HCT116 (cell line): Measurements from ENCODE around the gene PHACTR1. TPM values are rescaled to one million over a fixed set of nuclear protein-coding genes. Genes with fewer than 3 reads are reported as not detected.

Source experiments
- ATAC-seq: fragments of 200-7000 bp; cut with Tn5 transposase; 2 replicates; pipeline ENCODE4 v1.9.1; 2020; ENCODE audit warnings: mild to moderate bottlenecking, moderate library complexity
- BruUV-seq: library from RNA; stranded (reverse); fragments of 400-500 nt; replicated peaks from 2 replicates; lab custom pipeline; 2021; lab: Mats Ljungman, UMichigan
- CTCF ChIA-PET: fragments of 300-600 bp; sonication (Branson Sonifier 250); formaldehyde crosslinking; loops from one replicate; lab custom pipeline; 2021; ENCODE audit warnings: antibody characterized with exemption; lab: Charles Lee
- POLR2A ChIA-PET: fragments of 300-600, 350-600 bp; sonication (Branson Sonifier 250); formaldehyde crosslinking; loops from one replicate; lab custom pipeline; 2021; ENCODE audit warnings: antibody characterized with exemption; lab: Charles Lee
- RAD21 ChIA-PET, 2 experiments: fragments of 300-600 bp; sonication (Branson Sonifier 250); formaldehyde crosslinking; loops; one replicate each; lab custom pipeline; 2023; ENCODE audit warnings: low total read pairs in 2 of 2; ENCODE audit not compliant: uncharacterized antibody in 2 of 2, unreplicated experiment in 2 of 2, low non-redundant PET in 1 of 2; lab: Charles Lee
- DNase-seq: peaks from one replicate; pipeline ENCODE4 v3.0.0-alpha.2; 2010; ENCODE audit warnings: low read depth, low spot score
- H2AFZ ChIP-seq: fragments of 200-600 bp; shearing (Covaris generic), sonication (generic); 2 replicates; pipeline ENCODE4 v1.6.1; 2017; ENCODE audit warnings: low read depth, mixed run types, mixed read lengths, antibody characterized with exemption, low read length; ENCODE audit not compliant: poor library complexity, severe bottlenecking
- H3K27ac ChIP-seq: 2 replicates; pipeline ENCODE4 v1.5.1; 2012; ENCODE audit warnings: low read depth, low read length
- H3K27me3 ChIP-seq: fragments of 200-600 bp; sonication (generic); 2 replicates; pipeline ENCODE4 v1.6.1; 2016; ENCODE audit warnings: mixed run types, low read length, mixed read lengths; ENCODE audit not compliant: insufficient read depth
- H3K36me3 ChIP-seq, 2 experiments: fragments of 200-500 bp in 1 of 2; fragments of 200-600 bp in 1 of 2; sonication (Bioruptor generic) in 1 of 2; sonication (generic) in 1 of 2; 2 replicates each; pipeline versions ENCODE4 v1.5.1 to v1.6.1; 2014 to 2016; ENCODE audit warnings: low read length in 2 of 2, inconsistent platforms in 1 of 2, mixed read lengths in 1 of 2, mixed run types in 1 of 2; ENCODE audit not compliant: insufficient read depth in 2 of 2, control insufficient read depth in 1 of 2
- H3K4me1 ChIP-seq, 2 experiments: fragments of 200-600 bp in 1 of 2; sonication (generic) in 1 of 2; 2 replicates each; pipeline versions ENCODE4 v1.5.1 to v1.6.1; 2012 to 2017; ENCODE audit warnings: low read length in 2 of 2, inconsistent platforms in 1 of 2, mild to moderate bottlenecking in 1 of 2, mixed read lengths in 1 of 2, mixed run types in 1 of 2, moderate library complexity in 1 of 2; ENCODE audit not compliant: insufficient read depth in 2 of 2, control insufficient read depth in 1 of 2
- H3K4me2 ChIP-seq: fragments of 200-600 bp; sonication (generic); 2 replicates; pipeline ENCODE4 v1.6.1; 2017; ENCODE audit warnings: mixed run types, low read length, mixed read lengths
- H3K4me3 ChIP-seq, 2 experiments: fragments of 200-600 bp in 1 of 2; sonication (generic) in 1 of 2; replicated peaks in 1 of 2; 2 replicates each; pipeline ENCODE4 v1.5.1; 2011 to 2016; ENCODE audit warnings: low read length in 2 of 2, control low read depth in 1 of 2, low read depth in 1 of 2, mild to moderate bottlenecking in 1 of 2, mixed read lengths in 1 of 2, mixed run types in 1 of 2
- H3K79me2 ChIP-seq: fragments of 200-600 bp; sonication (generic); 2 replicates; pipeline ENCODE4 v1.6.1; 2017; ENCODE audit warnings: mild to moderate bottlenecking, mixed run types, low read length, moderate library complexity, mixed read lengths; ENCODE audit not compliant: insufficient read depth
- H3K9ac ChIP-seq: fragments of 200-600 bp; sonication (generic); 2 replicates; pipeline ENCODE4 v1.6.1; 2016; ENCODE audit warnings: low read length, mixed read lengths
- H3K9me2 ChIP-seq: fragments of 200-600 bp; sonication (generic), shearing (Covaris generic); 2 replicates; pipeline ENCODE4 v1.6.1; 2017; ENCODE audit warnings: mixed run types, mild to moderate bottlenecking, moderate library complexity; ENCODE audit not compliant: insufficient read depth
- H3K9me3 ChIP-seq, 2 experiments: fragments of 200-500 bp in 1 of 2; fragments of 200-600 bp in 1 of 2; sonication (Bioruptor generic) in 1 of 2; sonication (generic) in 1 of 2; 2 replicates each; pipeline ENCODE4 v1.6.1; 2014 to 2017; ENCODE audit warnings: low read length in 2 of 2, mixed read lengths in 2 of 2, inconsistent platforms in 1 of 2, low read depth in 1 of 2, mild to moderate bottlenecking in 1 of 2, mixed run types in 1 of 2, moderate library complexity in 1 of 2; ENCODE audit not compliant: control insufficient read depth in 1 of 2, insufficient read depth in 1 of 2
- H4K20me1 ChIP-seq: fragments of 200-600 bp; sonication (generic), shearing (Covaris generic); 2 replicates; pipeline ENCODE4 v1.6.1; 2017; ENCODE audit warnings: mixed run types, mild to moderate bottlenecking, moderate library complexity; ENCODE audit not compliant: insufficient read depth
- EGR1 ChIP-seq: IDR thresholded peaks from 2 replicates; pipeline ENCODE4 v1.6.1; 2012; ENCODE audit warnings: low read depth
- ELF1 ChIP-seq: IDR thresholded peaks from 2 replicates; pipeline ENCODE4 v1.6.1; 2012; ENCODE audit warnings: low read depth, borderline replicate concordance
- EZH2 ChIP-seq: fragments of 200-600 bp; sonication (generic); IDR thresholded peaks from 2 replicates; pipeline ENCODE4 v1.6.1; 2017; ENCODE audit warnings: antibody characterized with exemption, mixed run types
- FOSL1 ChIP-seq: IDR thresholded peaks from 2 replicates; pipeline ENCODE4 v1.6.1; 2012; ENCODE audit warnings: low read depth
- POLR2AphosphoS5 ChIP-seq: IDR thresholded peaks from 2 replicates; pipeline ENCODE4 v1.6.1; 2011; ENCODE audit warnings: mild to moderate bottlenecking, low read depth, low read length, moderate library complexity
- RAD21 ChIP-seq: IDR thresholded peaks from 2 replicates; pipeline ENCODE4 v1.6.1; 2012; ENCODE audit warnings: low read depth, mild to moderate bottlenecking
- SP1 ChIP-seq: IDR thresholded peaks from 2 replicates; pipeline ENCODE4 v1.6.1; 2012; ENCODE audit warnings: low read depth
- TCF7L2 ChIP-seq: IDR thresholded peaks from 2 replicates; pipeline ENCODE4 v1.7.0; 2011; ENCODE audit warnings: borderline replicate concordance, inconsistent platforms; ENCODE audit not compliant: insufficient read depth, insufficient read length; ENCODE audit errors: extremely low read depth
- ZFX ChIP-seq: fragments of 450-650 bp; IDR thresholded peaks from 2 replicates; pipeline ENCODE4 v1.6.1; 2017
- ZNF274 ChIP-seq: fragments of 200-500 bp; sonication (Bioruptor generic); IDR thresholded peaks from 2 replicates; pipeline ENCODE4 v1.6.1; 2014; ENCODE audit warnings: mild to moderate bottlenecking, low read depth, low read length, inconsistent platforms
- intact Hi-C: fragments of 100-400 bp; cut with micrococcal nuclease; formaldehyde crosslinking; loops from 2 replicates; pipeline ENCODE4 v1.10.0; 2022
- total RNA-seq: library from RNA; stranded (reverse); gene quantifications from one replicate; pipeline ENCODE4 v1.2.1, GENCODE V29; 2021; ENCODE audit not compliant: unreplicated experiment
- TF ChIP-seq, protein P1 (sequence below): IDR thresholded peaks from 2 replicates; pipeline ENCODE4 v1.6.1; 2012
- TF ChIP-seq, protein P2 (sequence below): IDR thresholded peaks from 2 replicates; pipeline ENCODE4 v1.6.1; 2011; ENCODE audit warnings: mild to moderate bottlenecking, low read length, moderate library complexity; ENCODE audit not compliant: insufficient replicate concordance; ENCODE audit errors: extremely low read depth

PHACTR1 gene
- total RNA-seq, 1 experiment from 2014 or later: 0.17 TPM

DNA sequence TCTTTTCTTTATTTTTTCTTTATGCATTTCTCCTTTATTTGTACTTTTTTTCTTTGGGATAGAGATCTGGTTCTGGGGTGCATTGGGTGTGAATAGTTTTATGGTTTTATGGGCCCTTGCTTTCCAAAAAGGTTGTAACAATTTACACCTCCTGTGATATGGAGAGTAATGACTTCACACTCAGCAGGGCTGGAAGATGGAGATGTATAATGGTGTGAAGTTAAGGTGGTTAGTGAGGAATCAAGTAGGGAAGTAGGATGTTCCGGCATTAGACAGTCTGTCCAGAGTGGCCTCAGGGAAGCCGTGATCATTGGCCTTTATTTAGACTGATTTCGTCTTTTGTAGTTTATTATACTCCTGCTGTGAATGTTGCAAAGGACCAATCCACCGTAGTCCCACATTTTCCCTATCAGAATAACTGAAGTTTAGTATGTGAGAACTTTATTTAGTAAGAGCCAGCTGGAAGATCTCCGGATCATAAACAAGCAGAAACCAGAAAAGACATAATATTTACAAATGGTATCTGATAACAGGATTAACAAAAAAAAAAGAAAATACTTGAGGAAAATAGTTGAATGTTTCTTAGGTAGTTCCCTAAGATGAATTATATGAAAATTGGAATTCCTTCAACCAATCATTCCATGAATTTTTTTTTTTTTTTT is 356.2 kb downstream of the PHACTR1 start:
- TF ChIP-seq ELF1 (no peak), EZH2 (no peak), FOSL1 (no peak), ZFX (no peak), ZNF274 (no peak), SP1 (no peak), POLR2AphosphoS5 (no peak), EGR1 (no peak), RAD21 (no peak), TCF7L2 (no peak)
- TF ChIP-seq, protein P1, sequence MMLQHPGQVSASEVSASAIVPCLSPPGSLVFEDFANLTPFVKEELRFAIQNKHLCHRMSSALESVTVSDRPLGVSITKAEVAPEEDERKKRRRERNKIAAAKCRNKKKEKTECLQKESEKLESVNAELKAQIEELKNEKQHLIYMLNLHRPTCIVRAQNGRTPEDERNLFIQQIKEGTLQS: no peak
- TF ChIP-seq, protein P2, sequence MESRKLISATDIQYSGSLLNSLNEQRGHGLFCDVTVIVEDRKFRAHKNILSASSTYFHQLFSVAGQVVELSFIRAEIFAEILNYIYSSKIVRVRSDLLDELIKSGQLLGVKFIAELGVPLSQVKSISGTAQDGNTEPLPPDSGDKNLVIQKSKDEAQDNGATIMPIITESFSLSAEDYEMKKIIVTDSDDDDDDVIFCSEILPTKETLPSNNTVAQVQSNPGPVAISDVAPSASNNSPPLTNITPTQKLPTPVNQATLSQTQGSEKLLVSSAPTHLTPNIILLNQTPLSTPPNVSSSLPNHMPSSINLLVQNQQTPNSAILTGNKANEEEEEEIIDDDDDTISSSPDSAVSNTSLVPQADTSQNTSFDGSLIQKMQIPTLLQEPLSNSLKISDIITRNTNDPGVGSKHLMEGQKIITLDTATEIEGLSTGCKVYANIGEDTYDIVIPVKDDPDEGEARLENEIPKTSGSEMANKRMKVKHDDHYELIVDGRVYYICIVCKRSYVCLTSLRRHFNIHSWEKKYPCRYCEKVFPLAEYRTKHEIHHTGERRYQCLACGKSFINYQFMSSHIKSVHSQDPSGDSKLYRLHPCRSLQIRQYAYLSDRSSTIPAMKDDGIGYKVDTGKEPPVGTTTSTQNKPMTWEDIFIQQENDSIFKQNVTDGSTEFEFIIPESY: no peak
- no peaks in the 10 kb centered on the region for H3K36me3 ChIP-seq
- H3K9ac ChIP-seq: no peak overlapping the region
- H3K4me1 ChIP-seq: no peaks in the 10 kb centered on the region
- no peak overlapping the region for H3K4me3 ChIP-seq
- H4K20me1 ChIP-seq: no peaks in the 10 kb centered on the region
- no peak overlapping the region for H3K4me2 ChIP-seq
- POLR2A ChIA-PET: no interaction called here
- H3K9me2 ChIP-seq: no peaks in the 10 kb centered on the region
- DNase-seq (no peak), ATAC-seq (no peak)
- no peak overlapping the region for H3K27ac ChIP-seq
- BruUV-seq: no TSS peak
- CTCF ChIA-PET: no interaction called here
- no peaks in the 10 kb centered on the region for H3K9me3 ChIP-seq
- H2AFZ ChIP-seq: no peak overlapping the region
- intact Hi-C loops: no loop called here
- H3K79me2 ChIP-seq: no peaks in the 10 kb centered on the region
- RAD21 ChIA-PET: no interaction called here
- peaks cover 24% of the 10 kb centered on the region; the same call in 1 of the 2 replicates for H3K27me3 ChIP-seq
